CD4-positive, alpha-beta T cell treated with Interleukin-15 for 1 hour (primary cell): Measurements from ENCODE around the gene CCNG2.
"Not testable (repeated sequence)": the region's sequence is repeated elsewhere in the genome, so short reads cannot be mapped to it uniquely, and the experiment has no call there.

Experiments
- DNase-seq: peaks from one replicate; pipeline ENCODE4 v3.0.0-alpha.2; 2020

Gene CCNG2

DNA sequence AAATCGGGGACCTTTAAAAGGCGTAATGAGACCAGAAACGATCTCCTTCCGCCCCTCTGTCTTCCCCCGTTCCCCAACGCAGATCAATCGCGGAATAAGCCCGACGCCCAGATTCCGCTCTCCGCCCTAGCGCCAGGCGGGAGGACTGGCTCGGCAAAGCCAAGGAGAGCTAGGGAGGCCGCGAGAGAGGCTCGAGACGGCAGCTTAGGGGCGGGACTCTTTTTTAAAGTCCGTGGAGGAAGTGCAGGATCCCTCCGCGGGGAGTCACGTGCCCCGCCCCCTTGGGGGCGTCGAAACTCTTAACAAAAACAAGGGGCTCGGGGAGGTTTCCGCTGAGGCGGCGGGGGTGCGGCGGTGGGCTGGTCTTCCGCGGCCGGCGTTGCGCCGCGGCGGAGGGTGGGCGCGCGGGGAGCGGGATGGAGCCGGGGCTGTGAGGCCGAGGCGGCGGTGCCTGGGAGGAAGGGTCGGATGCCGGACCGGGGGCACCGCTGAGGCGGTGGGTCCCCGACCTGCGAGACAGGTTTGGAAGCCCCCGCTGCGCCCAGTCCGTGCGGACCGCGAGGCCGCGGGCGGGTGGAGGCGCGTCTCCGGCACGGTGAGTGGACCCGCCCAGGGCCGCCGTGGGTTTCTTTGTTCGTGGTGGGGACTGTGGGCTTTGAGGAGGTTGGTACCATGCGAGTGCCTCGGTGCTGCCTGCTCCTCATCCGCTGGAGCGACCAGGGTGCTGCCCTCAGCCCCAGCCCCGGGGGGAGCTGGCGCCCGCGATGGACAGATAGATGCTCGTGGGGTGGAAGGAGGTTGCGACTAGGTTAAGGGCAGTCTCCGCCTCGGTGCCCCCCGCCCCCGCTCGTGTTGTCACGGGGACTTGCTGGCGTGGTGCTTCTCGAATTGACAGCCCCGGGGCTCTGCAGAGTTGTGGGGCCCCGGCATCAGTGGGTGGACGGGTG lies at the start of gene CCNG2:
CCNG2 (plus strand) TSS at position 296 of the 947 bp plus-strand sequence. CDS start 1,326 bp downstream, outside the sequence.
- peak; percentile 83 for DNase-seq

DNA sequence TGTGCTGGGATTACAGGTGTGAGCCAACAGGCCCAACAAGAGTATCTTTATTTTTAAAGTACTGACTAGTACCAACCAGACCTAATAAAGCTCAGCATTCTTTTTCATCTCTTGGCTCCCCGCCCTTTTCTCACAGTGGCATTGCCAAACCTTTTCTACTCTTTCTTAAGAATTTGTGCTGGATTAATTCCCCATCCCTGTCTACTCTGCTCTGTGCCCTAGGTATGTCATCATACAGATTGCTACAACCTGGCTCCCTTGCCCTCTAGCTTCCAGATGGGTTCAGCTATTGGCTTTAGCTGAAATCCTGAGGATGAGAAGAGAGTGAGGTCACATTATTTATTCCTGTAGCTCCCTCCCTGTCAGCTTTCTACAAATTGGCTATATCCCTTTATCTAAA lies 46.3 kb upstream of the CCNG2 start:
- no peak for DNase-seq

DNA sequence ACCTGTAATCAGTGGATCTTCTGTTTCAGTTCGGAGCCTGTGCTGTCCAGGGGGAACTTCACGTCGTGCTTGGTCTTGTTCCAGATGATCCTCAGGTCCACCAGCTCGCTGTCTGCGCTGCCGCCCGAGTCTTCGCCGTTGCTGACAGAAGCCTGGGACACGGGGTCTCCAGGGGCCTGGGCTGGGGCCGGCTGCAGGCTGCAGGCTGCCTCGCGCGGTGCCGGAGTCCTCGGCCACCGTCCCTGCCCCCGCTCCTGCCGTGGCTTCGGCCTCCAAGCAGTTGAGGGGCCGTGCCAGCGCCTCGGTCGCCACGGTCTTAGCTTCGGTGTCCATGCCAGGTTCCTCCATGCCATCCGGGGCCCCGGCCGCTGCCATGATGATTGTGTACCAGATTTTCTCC lies 43.9 kb upstream of the CCNG2 start:
- DNase-seq: no peak

GRCh38 chr4:77117721-77118120 lies 39.3 kb upstream of the CCNG2 start:
- no peak for DNase-seq

- no peak for DNase-seq
These were observed 36.0 kb upstream of the CCNG2 start for GRCh38 chr4:77120886-77121508.

GRCh38 chr4:77121736-77122240 lies 35.2 kb upstream of the CCNG2 start:
- DNase-seq: no peak

DNA sequence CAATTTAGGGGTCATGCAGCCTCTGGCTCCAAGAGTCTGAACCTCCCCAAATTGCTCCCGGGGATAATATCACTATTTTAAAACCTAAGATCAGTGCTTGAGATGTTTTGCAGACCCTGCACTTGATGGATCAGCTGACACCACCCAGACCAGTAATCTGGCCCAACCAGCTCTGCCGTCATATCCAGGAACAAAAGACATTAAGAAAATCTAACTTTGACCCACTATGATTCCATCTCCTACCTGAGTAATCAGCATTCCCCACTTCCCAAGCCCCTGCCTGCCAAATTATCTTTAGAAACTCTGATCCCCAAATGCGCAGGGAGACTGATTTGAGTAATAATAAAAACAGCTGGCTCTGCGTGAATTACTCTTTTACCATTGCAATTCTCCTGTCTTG lies 34.4 kb upstream of the CCNG2 start:
- no peak for DNase-seq

DNA sequence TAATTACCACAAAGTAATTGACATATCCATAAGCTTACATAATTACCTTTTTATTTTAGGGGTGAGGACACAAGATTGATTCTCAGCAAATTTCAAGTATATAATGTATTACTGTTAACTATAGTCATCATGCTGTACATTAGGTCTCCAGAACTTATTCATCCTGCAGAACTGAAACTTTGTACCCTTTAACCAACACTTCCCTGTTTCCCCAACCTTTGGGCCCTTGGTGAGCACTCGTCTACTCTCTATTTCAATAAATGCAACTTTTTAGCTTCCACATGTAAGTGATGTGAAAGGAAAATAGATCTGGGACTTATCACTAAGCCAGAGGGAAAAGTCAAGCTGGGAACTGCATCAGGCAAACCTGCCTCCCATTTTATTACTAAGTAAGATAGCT lies 33.6 kb upstream of the CCNG2 start:
- no peak for DNase-seq

DNA sequence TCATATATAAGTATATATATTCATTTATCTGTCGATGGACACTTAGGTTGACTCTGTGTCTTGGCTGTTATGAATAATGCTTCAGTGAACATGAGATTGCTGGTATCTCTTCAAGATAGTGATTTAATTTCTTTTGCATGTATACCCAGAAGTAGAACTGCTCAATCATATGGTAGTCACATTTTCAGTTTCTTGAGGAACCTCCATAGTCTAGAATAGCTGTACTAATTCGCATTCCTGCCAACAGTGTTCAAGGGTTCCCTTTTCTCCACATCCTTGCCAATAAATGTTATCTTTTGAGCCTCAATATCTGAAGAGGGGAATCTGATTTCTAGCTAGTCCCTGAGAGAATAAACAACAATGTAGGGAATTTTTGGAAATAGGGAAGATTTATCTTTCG lies 32.4 kb upstream of the CCNG2 start:
- DNase-seq: no peak

DNA sequence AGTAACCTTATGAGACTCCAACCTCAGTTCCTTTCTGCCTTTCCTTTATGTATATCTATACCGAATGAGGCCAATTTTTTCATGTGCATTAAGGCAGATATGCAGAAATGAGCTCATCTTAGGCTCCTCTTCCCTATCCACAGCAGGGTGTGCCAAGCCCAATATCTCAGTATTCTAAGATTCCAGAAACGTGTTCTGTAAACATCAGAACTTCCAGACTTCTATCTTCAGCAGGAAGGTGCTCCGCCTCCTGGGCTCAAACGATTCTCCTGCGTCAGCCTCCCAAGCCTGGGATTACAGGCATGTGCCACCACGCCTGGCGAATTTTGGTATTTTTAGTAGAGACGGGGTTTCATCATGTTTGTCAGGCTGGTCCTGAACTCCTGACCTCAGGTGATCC lies 31.0 kb upstream of the CCNG2 start:
- DNase-seq: no peak

- DNase-seq: no peak
These were observed 30.2 kb upstream of the CCNG2 start for GRCh38 chr4:77126809-77127208.

GRCh38 chr4:77127215-77127614 lies 29.8 kb upstream of the CCNG2 start:
- DNase-seq: no peak

- DNase-seq: no peak
These were observed 29.0 kb upstream of the CCNG2 start for GRCh38 chr4:77127837-77128621.

GRCh38 chr4:77132652-77133312 lies 24.2 kb upstream of the CCNG2 start:
- no peak for DNase-seq

- not testable (repeated sequence) for DNase-seq
These were observed 19.6 kb upstream of the CCNG2 start for GRCh38 chr4:77137448-77137847.

DNA sequence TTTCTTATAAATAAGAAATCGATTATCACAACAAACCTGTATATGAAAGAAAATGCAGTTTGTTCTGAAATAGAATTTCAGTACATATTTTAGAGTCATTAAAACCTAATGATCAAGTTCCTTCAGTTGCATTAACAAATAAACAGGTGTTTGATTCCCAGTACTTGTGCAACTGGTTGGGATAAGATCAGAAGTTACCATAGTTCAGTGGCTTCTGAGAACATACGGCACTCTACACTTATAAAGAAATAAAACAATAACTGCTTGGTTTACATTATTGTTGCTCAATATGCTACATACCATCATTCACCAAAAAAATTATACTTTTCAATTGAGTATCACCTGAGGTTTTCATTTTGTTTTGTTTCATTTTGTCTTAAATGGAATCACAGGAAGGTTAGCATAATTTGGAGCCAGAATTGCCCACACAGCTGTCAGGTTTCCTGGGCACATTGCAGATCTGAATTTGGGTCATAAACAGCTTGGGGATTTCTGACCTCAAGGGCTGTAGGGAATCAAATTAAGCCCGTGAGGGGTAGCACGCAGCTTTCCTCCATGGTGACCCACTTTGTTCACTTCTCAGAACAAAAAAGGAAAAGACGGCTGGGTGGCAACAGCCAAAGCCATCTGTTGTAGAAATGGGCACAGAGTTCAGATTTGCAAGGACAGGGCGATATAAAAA lies 14.9 kb upstream of the CCNG2 start:
- no peak for DNase-seq

GRCh38 chr4:77142646-77143028 lies 14.4 kb upstream of the CCNG2 start:
- DNase-seq: no peak

DNA sequence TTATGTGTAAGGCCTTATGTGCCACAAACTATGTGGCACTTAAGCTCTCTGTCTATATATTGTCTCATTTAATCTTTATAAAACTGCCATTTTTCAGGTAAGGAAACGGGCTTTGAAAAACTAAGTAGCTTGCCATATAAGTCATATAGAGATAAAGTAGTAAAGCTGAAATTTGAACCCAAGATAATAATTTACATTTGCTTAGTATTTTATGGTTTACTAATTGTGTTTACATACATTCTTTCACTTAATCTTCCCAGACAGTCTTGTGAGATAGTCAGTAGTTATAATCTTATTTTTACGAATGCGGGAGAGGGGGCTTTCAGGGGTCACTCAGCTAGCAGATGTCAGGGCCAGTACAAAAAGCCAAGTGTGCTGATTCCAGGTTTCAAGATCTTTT lies 13.9 kb upstream of the CCNG2 start:
- DNase-seq: no peak

DNA sequence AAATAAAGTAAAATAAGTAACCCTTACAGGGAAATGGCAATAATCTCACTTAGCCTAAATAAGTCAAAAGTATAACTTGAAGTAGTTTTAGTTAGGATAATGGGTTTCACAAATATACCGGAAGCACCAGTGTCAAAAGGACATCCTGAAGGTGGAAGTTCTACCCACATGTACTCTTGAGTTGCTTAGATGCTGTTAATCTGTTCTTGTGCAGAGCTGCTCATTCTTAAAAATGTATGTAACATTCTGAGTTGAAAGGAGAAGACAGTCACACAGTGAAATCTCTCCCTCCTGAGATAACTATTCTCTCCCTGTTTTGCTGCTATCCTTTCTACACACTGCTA lies 11.2 kb upstream of the CCNG2 start:
- DNase-seq: no peak

DNA sequence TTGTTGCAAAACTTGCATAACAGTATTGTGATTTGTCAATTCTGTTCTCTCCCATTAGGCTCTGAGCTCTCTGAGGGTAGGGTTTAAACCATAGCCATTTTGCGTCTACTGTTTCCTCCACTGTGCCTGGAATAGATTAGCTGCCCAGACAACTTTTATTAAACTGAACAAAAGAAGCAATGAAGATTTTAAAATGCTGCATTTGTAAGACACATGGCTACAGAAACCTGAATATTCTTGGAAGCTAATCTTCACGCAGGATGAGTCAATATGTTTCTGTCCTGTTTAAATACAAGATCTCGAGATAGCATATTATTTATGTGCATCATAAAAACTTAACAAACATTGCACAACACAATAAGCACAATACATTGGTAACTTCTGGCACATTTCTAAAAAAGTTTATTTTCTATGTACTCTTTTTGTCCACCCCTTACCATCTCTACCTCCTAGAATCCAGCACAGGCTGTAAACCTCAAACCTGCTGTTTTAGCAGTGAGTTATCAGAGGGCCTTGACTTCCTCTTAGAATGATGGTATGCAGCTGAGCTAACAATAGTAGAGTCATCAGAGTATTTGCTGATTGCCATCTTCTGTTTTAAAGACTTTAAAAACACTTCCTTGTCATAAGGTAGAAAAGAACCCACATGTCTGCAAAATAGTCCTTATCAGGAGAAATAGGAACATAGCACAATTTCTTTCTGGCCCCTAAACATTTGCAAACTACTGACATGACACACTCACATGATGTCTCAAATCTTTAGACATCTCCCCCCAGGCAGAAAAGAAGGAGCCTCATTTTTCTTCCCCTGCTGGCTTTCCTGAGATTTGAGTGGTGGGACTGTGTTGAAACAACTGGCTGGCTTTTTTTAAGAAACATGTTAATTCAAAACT lies 10.6 kb upstream of the CCNG2 start:
- no peak for DNase-seq

DNA sequence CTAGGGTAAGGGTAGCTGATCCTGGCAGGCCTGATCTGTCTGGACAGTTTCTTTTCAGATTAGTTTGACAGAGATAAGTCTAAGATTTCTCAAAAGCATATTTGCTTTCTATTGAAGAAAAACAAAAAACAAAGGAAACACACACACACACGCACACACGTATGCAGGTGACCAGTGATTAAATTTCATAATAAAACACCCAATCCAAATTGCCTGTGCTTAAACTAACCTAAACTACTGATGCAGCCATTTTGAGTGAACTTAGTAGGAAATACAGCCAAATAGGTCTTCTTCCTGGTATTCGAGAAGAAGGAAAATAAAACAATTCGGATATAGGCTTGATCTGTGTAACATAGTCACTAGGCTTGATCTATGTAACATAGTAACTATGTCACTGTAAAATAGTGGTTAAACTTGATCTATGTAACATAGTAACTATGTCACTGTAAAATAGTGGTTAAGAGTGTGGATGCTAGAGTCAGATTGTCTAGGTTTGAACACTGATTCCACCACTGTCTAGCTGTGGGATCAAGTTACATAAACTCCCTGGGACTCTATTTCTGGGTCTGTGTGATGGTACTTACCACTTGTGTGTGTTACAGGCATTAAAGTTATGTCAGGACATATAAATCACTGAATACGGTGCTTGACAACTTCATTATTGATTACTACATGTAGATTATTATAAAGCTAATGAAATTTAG lies 9.8 kb upstream of the CCNG2 start:
- no peak for DNase-seq
